UCSD-AML1 (cell line): ENCODE results near the gene NRXN3.

Experiments
- DNase-seq: peaks from one replicate; lab custom pipeline; 2025; ENCODE audit not compliant: unreplicated experiment; lab: John Stamatoyannopoulos, UW

NRXN3 gene

DNA sequence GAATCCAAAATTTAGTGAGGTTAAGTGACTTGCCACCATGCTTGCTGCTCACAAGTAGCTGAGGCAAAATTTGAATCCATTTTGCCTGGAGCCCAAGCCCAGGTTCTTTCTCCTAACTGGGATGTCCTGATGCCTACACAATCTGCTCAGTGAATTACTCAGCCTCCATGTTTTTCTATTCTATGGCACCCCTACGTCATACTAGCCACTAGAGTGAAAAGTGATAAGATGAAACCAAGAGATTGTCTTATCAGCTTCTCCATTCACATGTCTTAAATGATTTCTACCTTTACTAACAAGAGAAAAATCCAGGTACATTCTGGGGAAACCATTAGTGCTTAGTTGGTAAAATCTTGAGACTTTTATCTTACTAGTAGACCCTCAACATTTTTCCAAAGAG lies 1321.0 kb downstream of the NRXN3 start:
- DNase-seq: no peak

DNA sequence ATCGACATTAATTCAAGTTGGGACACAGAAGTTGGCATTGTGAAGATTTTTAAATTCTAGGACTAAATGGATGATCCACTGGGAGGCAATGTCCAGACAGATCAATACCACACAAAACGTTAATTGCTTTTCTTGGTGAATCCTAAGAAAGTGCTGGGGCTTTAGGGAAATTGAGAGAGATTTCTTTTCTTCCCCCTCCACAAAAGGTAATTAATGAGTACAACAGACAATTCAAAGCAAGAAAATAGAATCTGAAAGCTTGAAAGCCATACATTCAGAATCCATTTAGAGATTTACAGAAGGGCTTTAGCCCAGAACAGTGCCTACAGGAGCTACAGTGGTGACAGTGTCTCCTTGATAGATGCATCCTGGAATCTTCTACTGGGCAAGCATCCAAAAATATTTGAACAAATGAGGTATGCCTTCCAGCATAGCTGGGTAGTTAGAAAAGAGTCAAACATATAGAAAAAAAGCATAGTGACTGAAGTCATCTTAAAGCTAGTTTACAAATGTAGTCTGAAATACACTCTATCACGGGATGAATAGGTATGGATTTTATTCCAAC lies 1323.0 kb downstream of the NRXN3 start:
- DNase-seq: no peak

DNA sequence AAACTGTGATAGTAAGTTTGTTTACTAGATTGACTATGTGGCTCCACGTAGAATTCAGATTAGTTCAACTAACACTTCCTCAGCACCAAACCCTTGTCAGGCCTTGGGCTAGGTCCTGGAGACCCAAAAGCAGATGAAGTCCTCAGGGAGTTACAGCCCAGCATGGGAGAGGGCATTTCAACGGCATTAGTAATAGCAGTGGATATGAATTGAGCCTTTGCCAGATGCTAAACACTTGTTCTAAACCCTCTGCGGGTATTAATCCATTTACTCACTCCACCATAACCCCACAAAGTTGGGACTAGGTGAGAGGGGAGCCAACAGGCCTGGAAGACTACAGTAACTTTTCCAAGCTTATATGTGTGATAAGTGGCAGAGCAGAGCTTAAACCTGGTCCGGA lies 1326.5 kb downstream of the NRXN3 start:
- no peak for DNase-seq

DNA sequence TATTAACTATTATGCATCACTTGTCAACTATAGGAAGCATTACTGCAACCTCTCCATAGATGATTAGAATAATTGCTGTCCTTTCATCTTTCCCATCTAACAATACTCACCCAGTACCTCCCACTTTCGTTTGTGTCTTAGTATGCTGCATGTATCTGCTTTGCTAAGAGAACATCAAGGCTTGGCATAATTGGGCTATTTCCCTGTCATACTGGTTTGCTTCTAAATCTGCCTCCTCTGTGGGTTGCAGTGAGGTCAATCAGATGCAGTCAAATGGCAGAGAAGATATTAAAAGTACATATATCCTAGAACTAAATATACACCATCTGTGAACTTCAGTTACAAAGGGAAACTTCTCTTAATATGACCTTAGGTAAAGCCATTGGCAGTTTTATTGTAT lies 1330.3 kb downstream of the NRXN3 start:
- no peak for DNase-seq

DNA sequence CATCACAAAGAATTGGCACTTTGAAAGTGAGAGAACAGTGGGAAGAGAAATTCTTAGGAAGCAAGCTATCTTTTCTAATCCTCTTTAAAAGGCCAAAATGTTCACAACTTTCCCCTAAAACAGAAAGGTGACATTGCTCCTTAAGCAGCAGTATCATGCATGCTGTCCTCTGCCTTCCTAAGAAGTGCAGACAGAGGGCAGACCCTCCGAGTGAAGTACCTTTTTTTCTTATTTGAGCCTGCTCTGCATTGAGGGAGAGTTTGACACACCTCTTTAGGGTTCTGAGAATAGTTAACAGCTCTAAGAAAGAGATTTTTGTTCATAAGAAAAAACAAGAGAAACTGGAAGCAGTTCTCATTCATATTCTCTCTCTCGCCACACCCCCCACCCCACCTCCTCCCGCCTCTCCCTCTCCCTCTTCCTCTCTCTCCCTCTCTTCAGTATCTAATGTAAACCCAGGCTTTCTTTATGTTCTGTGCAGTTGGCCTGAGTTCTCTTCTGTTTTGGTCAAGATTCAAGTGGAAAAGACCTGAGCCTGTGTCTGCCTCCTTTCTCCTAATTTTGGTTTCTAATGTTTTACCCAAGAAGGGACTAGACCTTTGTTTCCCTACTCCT lies 1332.1 kb downstream of the NRXN3 start:
- no peak for DNase-seq

DNA sequence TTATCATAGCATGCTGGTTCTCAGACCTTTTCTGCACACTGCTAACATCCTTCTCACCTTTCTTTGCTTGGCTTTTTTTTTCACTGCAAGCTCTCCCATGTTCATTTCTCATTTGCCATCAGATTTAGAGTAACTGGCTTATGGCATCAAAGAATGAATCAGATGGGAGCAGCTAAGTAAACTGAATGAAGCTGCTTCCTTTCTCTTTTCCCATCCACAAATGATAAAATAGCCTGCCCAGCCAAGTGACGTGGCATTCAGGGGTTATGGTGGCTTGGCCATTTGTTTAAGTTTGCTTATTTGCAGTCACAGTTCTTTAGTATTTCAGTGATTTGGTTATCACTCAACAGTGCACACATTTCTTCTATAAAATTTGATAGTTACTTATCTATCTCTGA lies 1332.6 kb downstream of the NRXN3 start:
- no peak for DNase-seq

DNA sequence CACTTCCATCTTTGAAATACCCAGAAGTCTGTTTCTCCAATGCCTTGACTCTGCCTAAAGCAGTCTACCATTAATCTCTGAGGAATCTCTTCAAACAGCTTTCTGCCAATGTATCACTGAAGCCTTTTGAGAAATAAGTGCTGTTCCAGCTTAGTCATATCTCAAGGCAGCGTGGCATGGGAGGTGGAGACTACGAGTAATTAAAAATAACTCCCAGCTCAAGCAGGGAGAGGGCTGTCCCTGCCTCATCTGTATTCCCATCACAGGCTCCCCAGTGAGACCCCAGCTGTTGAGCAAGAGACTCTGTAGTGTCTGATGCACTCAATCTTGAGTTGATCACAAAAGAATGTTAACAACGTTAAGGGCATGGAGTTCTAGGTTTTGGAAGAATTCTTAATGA lies 1340.5 kb downstream of the NRXN3 start:
- no peak for DNase-seq

DNA sequence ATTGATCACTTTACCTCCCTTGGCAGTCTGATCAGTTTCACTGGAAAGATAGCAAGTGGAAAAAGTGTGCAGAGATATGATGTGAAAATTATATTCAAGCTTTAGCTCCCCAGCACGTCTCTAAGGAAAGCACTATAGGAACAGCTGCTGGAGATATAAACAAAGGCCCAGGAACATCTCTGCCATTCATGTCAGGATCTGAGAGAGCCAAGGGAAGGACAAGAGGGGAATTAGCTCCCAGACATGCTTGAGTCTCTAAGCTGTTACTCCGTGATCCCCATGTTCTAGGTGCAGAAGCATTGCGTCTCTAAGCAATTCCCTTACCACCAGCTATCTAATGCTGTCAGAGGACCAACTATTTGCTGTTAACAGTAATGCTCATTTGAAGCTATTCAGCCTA lies 1341.0 kb downstream of the NRXN3 start:
- DNase-seq: no peak

DNA sequence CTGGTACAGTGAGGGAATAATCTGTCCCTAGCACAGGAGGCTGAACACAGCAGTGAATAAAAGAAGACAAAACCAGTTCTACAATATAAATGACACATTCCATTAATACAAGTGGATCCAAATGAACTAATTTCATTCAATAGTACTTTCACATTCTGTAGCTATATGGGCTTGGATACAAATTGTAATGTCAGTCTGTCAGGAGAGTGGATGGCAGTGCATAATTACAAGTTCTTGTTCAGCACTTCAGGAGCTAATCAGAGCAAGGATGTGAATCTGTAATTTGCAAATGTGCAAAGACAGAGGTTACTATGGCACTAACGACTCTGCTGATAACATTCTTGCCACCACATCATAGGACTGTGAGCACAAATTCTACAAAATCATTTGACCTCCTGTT lies 1343.3 kb downstream of the NRXN3 start:
- no peak for DNase-seq

DNA sequence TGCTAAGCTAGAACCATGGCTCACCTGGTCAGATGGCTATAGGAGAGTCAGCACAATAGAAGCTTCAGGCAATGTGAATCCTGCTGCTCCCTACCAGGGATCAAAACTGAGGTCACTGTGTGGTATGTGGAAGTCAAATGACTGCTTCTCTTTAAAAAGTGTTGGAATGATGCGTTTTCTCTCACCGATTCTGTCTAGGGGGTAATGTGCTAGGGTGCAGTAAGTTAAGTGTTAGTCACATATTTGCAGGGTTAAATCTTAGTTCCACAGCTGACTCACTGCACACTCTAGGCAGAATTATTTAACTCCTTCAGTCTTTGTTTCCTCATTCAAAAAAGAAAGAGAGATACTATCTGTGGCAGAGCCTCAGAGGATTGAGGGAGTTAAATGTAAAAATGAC lies 1344.5 kb downstream of the NRXN3 start:
- no peak for DNase-seq

DNA sequence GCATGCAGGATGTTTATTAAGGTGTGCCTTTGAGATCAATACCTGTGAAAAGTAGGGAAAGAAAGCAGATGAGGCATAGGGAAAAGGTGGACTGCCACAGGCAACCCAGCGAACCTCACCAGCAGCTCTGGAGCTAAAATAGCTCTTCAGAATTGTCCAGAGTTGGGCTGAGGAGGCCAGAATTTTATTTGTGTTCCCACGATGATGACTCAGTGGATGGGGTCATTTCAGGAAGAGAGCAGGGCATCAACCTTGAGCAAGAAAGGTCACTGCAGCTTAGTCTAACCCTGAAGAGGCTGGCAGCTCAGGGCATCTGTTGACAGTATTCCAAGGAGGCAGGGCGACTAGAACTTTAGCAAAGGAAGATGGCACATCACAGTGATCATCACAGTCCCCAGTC lies 1345.0 kb downstream of the NRXN3 start:
- no peak for DNase-seq

DNA sequence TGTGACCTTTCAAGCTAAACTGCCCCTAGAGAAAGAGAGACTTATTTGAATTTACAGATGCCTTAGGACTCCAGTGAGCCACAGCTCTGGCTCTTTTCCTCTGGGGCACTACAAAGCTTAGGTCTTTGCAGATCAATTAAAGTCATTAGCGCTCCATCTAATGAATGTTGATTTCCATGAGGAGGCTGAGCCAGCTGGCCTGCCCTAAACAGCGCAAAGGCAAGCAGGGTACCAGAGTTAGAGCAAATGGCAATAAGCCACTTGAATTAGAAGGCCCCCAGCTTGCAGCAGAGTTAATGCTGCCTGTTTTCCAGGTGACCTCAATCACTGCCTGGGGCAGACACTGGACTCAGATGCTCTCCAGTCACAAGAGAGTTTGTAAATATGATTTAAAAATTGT lies 1345.8 kb downstream of the NRXN3 start:
- no peak for DNase-seq

DNA sequence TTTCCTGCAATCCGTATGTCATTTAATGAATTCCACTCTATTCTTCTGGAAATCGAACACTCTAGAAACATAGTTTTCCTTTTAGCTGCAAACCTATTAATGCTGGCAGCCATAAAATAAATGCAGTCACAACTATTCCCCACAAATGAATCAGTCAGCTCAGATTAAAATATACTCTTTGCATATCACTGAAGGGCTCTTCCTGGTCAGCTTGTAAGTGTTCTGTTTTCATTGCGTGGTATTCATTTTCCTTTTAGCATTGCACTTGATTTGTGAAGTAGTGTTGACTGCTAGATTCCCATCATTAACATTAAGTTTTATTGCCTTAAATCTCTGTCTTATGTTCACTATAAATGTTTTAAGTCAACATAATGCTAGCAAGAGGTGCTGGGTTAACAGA lies 1355.2 kb downstream of the NRXN3 start:
- DNase-seq: no peak

DNA sequence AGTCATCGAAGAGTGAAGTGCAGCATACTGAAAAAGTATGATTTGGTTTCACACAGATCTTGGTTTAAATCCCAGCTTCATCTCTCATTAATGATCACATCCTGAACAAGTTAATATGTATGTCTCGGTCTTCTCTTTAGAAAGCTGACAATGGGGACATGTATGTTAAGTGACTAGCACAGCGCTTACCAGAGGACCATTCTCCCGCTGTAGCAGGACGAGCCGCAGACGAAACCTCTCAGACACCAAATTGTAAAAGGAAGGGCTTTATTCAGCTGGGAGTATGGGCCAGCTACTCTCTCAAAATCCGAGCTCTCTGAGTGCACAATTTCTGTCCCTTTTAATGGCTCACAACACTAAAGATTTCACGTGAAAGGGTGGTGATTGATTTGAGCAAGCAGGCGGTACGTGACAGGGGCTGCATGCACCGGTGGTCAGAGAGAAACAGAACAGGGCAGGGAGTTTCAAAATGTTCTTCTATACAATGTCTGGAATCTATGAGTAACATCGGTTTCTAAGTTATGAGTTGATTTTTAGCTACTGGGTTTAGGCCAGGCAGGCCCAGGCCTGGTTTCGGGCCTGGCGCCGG lies 1358.7 kb downstream of the NRXN3 start:
- DNase-seq: no peak

DNA sequence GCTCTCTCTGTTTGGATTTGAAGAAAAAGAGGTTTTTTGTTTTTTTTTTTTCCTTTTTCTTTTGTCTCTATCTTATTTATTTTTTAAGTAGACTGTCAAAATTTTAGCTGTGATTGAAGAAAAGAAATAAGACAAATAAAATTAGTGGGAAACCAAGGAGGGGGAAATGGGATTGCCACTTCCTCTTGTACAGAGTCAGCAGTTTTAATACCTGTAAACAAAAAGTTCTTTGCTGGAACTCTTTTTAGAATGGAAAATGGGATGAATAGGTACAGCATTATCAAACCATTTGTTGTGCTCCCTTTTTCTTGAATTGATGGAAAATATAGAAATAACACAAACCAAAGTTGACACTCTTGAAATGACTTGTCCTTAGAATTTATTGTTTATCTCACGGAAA lies 1360.4 kb downstream of the NRXN3 start:
- no peak for DNase-seq

DNA sequence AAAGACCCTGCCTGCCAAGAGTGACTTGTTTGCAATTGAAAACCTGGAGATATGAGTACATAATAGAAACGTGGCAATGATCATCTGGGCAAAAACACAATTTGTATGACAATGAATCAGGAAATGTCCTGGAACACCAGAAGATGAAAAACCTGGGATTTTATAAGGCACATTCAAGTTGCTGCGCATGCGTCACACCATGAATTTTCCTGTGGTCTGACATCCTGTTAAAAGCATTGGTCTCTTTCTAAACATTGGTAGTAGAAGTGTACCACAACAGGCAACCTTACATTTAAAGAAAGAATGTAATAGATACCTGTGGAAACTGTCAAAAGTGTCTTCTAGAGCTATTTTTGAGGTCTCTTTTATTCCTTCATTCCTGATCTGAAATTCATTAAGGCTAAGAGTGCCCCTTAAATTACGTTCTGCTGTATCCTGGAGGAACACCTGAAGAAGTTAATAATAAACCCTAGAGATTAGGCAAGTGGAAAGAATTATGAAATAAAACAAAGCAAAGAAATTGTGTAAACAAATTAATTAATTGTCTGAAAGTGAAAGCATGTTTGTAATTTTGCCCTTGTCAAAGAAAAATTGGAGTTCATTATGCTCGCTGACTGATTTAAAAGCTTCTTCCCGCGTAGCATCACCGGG lies 1364.7 kb downstream of the NRXN3 start:
- no peak for DNase-seq

DNA sequence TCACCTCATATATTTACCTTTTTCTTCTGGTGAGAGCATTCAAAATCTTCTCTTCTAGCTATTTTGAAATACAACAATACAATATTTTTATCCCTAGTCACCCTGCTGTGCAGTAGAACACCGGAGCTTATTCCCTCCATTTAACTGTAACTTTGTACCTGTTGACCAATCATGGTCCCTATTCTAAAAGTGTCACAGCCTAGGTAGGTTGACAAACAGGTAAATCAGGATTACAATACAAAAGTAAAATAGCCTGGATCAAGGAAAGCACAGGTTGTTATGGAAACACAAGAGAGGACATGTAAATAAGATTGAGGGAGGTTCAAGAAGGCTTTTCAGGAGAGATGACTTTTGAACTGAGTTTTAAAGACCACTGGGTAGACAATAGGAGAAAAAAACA lies 1370.2 kb downstream of the NRXN3 start:
- DNase-seq: no peak

DNA sequence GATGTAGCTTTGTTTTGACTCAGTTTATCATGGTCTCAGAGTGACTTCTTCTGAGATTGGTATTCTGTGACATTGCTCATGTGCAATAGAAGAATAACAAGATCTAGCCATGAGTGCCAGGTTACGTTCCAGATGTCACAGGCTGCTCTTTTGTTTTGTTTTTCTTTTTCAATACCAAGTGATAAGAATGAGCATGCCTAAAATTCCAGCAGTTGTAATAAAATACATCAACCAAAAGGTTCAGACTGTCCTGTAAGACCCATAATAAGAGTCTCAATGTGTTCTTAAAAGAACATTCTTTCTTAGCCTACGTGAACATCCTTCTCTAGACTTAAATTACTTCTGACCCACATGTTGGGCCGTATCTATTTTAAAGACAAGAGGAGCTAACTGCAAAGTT lies 1371.9 kb downstream of the NRXN3 start:
- DNase-seq: no peak

DNA sequence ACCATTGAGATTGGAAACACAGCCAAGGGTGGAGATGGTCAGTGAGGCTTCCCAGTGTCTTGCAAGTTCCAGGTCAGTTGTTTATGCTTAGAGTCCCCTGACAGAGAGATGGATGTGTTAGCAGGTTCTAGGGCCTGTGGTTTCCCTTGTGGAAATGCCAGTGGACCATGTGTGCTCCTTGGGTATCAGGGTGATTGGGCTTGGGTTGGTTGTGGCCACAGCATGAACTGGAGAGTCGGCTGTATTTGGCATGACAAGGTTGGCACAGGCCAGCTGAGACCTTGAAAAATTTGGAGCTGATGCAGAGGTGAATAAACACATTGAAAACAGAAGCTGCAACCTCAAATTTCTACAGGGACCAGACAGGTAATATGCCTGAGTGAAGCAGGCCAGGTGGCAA lies 1373.2 kb downstream of the NRXN3 start:
- DNase-seq: no peak

DNA sequence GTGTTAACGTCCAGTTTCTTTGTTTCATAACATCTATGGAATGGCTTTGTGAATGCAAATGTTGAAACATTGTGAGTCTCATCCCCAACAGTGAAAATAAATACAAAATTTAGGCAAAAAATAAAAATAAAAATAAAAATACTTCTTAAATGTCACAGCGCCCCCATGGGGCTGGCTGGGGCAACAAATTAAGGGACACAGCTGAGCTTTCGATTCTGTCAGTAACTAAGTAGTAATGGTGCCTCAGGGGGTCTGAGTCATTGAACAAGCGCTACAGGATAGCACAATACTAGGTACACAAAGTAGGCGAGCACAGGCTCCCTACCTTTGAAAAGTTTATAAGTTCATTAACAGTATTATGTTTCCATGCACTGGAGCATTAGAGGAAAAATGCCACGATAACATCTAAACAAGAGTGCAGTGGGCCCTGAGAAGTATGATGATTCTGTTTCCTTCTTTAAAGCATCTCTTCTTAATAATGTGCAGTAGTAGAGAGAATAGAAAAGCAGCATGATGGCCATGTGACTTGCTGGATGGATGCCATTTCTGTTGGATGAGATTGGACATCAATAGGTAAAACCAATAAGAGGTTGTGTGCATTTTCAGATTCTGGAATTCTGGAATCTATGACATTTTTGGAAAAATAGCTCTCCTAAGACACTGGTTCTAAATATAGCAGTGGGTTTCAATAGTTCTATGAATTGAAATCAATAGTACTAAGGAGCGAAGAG lies 1374.0 kb downstream of the NRXN3 start:
- DNase-seq: peak; percentile 6

DNA sequence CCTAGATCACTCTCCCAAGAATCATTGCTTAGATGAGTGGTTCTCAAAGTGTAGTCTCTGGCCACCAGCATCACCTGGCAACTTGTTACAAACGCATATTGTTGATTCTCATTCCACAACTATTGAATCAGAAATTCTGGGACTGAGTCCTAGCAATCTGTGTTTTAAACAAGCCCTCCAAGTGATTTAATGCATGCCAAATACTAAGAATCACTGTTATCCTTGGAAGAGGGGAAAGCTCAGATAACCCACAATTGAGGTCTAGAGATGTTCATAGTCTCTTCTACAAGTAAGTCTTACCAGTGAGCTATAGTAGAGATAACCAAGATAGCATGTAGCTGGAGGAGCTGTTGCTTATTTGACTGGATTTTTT lies 1374.5 kb downstream of the NRXN3 start:
- no peak for DNase-seq

DNA sequence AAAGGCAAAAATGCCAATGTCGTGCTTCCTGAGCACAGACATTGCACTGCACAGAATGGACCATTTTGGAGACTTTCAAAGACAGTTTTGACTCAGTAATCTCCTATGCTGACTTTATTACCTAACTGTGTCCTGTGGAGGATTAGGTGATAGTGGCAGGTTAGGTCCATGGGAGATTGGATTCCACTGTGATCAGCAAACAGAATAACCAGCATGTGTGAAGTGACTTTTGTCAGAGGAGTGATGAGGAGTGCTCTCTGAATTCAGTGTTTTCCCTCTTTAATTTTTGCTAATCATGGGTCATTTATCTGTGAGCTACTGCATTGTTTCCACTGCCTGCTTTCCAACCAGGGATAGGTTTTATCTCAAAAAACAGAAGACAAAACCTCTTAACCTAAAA lies 1378.7 kb downstream of the NRXN3 start:
- DNase-seq: no peak
